NCI-H2196 (cell line): Measurements from ENCODE around the gene SLC35E2B.

ENCODE experiments used
- DNase-seq: peaks from one replicate; lab custom pipeline; 2025; ENCODE audit not compliant: unreplicated experiment; lab: John Stamatoyannopoulos, UW

Gene SLC35E2B

DNA sequence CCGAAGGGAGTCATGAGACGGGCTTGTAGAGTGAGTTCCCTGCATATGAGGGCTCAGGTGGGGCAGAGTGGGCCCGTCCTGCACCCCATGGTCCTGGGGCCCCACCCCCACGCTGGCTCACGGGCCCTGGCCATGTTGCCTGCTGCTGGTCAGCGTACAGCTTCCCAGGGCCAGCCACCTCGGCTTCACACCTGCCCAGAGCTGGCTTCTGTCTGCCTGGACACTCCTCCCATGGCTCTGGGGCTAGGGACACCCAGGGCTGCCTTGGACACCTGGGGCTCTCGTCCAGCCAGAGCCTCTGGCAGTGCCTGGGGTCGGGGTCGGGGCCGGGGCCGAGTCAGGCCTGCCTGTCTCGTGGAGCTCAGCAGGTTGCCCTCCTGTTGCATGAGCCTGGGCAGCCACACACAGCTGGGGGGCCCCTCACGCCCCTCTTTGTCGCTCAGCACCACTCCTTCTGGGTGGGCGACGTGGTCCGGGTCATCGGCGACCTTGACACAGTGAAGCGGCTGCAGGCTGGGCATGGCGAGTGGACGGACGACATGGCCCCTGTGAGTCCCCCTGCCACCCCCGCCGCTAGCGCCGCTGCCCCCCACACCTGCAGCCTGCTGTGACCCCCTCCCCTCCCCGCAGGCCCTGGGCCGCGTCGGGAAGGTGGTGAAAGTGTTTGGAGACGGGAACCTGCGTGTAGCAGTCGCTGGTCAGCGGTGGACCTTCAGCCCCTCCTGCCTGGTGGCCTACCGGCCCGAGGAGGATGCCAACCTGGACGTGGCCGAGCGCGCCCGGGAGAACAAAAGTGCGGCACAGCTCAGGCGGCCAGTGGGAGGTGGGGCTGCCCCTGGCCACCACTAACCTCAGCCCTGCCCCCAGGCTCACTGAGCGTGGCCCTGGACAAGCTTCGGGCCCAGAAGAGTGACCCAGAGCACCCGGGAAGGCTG, 66.1 kb downstream of the SLC35E2B start:
- DNase-seq, result no peak

GRCh38 chr1:1625824-1626206, 66.8 kb downstream of the SLC35E2B start:
- no peak for DNase-seq

DNA sequence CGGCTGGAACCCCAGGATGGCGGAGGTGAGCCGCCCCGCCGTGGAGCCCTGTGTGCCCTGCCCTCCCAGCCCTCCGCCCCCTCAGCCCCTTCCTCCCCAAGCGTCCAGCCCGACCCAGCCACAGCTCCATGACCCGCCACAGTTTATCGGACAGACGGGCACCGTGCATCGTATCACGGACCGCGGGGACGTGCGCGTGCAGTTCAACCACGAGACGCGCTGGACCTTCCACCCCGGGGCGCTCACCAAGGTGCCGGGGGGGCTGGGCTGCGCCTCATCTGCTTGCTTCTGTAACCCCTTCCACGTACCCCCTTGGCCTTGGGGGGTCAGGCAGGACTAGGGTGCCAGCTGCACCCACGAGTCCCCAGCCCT, 67.2 kb downstream of the SLC35E2B start:
- no peak for DNase-seq

DNA sequence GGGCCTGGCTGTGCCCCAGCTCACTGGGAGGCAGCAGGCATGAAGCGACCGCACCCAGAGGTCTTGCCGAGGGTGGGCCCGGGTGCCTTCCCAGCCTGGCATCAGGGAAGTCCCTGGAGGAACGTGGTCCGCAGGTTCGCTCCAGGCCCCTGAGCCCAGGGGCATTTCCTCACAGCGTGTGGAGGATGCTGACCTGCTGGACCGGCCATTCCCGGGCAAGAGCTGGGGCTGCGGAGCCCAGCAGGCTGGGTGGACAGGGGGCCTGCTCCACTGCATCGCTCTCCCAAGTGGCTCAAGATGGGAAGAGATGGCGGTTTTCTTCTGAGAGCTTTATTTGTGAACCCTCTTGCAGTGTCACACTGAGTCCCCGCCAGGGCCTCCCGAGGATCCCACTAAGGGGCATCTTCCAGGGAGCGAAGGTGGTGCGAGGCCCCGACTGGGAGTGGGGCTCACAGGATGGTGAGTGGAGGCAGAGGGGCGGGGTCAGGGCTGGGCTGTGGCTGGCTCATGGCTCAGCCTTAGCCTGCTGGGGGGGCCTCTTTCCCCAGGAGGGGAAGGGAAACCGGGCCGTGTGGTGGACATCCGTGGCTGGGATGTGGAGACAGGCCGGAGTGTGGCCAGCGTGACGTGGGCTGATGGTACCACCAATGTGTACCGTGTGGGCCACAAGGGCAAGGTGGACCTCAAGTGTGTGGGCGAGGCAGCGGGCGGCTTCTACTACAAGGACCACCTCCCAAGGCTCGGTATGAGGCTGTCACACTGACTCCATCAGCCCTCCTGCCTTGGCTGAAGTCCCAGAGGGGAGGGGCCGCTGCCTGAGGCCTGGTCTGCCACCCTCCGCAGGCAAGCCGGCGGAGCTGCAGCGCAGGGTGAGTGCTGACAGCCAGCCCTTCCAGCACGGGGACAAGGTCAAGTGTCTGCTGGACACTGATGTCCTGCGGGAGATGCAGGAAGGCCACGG, 67.9 kb downstream of the SLC35E2B start:
- DNase-seq, result peak; percentile 26

DNA sequence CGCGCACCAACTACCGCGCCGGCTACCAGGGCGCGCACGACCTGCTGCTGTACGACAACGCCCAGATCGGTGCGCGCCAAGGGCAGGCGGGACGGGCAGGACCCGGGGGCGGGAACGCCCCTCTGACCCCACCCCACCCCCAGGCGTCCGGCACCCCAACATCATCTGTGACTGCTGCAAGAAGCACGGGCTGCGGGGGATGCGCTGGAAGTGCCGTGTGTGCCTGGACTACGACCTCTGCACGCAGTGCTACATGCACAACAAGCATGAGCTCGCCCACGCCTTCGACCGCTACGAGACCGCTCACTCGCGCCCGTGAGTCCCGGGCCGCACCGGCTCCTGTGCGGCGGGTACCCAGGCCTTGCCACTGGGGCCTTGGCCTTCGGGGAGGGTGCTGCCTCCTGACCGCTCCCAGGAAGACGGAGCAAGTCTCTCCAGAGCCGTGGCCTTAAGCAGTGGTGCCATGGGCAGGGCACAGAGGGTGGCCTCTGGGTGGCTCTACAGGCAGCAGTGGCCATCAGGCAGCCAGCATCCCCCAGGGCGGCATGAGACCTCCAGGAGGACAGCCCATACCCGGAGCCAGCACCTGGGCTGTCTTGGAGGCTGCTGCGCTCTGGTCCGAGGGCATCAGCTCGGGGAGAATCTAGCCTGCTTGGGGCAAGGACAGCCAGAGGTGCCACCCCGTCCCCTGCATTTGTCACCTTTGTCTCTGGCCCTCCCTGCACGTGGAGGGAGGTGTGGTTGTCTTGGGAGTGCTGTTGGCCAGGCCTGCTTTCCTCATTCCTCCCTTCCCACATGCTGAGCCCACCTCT, 68.8 kb downstream of the SLC35E2B start:
- DNase-seq, result no peak

DNA sequence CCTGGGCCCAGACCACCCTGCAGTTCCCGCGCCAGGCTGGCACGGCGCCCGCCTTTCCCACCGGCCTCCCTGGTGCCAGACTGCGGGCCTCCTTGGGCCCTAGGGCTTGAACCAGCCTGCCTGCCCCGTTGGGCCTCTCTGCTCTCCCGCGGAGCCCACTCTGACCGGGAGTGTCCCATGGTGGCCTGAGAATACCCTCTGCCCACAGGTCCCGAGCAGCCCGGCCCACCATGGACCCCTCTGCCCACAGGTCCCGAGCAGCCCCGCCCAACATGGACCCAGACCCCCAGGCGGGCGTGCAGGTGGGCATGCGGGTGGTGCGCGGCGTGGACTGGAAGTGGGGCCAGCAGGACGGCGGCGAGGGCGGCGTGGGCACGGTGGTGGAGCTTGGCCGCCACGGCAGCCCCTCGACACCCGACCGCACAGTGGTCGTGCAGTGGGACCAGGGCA, 69.4 kb downstream of the SLC35E2B start:
- no peak for DNase-seq

GRCh38 chr1:1622788-1623094, 69.9 kb downstream of the SLC35E2B start:
- no peak for DNase-seq

GRCh38 chr1:1622010-1622787, 70.4 kb downstream of the SLC35E2B start:
- DNase-seq, result no peak

- DNase-seq, result no peak
Observed at GRCh38 chr1:1621173-1622009, 71.2 kb downstream of the SLC35E2B start.

GRCh38 chr1:1620433-1621139, 72.0 kb downstream of the SLC35E2B start:
- no peak for DNase-seq

- DNase-seq, result no peak
Observed at GRCh38 chr1:1619917-1620361, 72.7 kb downstream of the SLC35E2B start.

DNA sequence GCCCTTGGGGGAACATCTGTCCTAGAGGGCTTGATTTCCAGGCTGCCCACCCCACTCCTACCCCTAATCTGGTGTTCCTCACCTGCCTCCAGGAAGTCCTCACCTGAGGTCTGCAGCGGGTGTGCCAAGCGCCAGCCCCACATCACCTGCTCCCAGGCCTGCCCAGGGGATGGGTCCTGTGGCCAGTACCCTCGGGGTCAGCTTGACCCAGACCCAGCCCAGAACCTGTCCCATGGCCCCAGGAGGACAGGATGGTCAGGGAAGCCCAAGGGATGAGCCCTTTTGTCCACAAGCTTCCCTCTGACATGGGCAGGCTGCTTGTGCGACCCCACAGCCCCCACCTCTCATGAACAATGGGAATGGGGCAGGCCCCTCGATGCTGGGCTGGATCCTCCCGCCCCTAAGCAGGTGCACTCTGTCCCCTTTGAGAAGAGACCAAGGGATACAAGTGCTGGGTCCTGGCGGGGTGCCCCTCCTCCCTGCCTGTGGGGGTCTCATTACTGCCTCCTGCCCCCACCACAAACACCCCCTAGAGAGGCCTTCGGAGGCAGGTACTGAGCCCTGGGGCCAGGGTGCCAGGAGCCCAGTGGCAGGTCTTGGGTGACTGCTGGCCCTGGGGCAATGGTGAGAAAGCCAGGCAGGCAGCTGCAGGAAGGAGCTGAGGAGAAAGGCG, 74.1 kb downstream of the SLC35E2B start:
- DNase-seq, result no peak

GRCh38 chr1:1617925-1618324, 74.7 kb downstream of the SLC35E2B start:
- no peak for DNase-seq

- DNase-seq, result no peak
Observed at GRCh38 chr1:1617516-1617915, 75.1 kb downstream of the SLC35E2B start.

GRCh38 chr1:1616838-1617237, 75.8 kb downstream of the SLC35E2B start:
- DNase-seq, result no peak

- DNase-seq, result no peak
Observed at GRCh38 chr1:1616045-1616790, 76.4 kb downstream of the SLC35E2B start.

DNA sequence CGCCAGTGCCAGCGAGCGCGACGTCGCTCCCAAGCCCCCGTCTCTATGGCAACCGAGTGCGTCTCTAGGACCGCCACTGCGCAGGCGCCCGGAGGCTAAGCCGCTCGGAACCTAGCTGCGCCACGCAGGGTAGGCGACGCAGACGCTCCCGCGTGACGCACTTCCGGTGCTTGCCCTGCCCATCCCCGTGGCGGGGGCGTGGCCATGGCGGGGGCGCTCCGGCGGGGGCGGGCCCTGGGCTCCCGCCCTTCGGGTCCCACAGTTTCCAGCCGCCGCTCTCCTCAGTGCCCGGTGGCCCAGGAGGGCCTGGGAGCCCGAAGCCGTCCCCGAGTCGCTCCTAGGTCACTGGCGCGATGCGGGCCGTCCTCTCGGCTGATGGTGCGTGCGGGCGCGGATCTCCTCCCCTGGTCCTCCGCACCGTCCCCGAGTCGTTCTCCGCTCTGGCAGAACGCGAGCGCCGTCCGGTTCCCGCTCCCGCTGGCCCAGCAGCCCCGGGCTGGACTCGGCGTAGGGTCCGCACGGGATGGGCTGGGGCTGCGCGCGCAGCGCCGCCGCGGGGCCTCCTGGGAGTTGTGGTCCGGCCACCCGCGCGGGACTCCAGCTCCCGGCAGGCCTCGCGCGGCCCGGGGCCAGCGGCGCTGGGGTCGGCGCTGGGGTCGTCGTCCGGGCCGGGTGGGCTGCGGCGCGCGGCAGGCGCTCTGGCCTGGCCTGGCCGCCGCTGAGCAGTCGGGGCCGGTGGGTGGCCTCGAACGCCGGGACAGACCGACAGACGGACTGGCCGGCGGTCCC, 77.1 kb downstream of the SLC35E2B start, which contains the start of gene MIB2:
TSS of gene MIB2 (plus strand) at position 245 of the 789 bp plus-strand sequence. CDS start 7,953 bp downstream, outside the sequence.
- DNase-seq, result peak; percentile 99
